Measurements from ENCODE around the gene KRT77.
"Not testable (repeated sequence)": the region's sequence is repeated elsewhere in the genome, so short reads cannot be mapped to it uniquely, and the experiment has no call there.

The KRT77 gene

DNA sequence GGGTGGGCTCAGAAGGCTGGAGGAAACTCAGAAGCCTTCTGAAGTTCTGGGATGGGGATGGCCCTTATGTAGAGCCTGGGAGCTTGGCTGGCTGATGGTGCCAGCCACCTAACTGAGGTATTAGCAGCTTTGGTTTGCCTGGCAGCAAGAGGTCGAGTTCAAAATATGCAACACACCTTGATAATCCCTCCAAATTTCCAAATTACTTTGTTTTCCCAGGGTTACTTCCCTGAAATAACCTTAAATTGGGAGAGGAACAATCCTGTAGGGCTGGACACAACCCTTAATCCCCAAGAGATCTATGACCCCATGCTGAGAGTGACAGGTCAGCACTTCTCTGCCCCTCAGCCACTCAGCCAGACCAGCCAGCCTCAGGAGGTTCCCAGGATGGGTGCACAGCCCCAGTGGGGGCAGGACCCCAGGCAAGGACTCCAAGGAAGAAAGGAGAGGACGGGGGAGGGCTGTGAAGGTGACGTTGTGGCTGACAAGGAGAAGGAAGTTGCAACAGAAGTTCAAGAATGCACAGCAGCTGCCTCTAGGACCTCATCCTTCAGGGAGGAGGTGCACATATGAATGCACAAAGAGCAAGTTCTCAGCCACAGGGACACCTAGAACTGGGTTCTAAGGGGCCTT, 18.6 kb upstream of the KRT77 start:
- no peak for DNase-seq

DNA sequence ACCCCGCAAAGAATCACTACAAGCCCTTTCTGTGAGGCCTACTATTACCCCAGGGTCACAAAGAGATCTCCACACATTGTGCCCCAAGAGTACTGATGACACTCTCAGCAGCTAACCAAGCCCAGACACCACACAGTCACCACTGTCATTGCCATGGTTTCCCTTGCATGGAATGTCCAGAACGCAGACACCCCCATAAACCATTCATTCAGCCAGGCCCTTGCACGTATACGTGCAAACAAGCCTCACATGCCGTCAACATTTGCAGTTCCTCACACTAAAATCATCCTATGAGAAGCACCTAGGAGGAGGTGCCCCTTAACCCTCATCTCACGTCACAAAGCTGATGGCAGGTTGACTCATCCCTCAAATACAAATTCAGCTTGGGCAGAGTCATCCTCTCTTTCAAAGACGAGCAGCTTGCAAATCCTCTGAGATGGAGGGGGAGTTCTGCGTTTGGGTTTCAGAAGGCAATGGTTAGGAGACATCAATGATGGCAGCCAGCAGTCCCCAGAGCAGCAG, 17.1 kb upstream of the KRT77 start:
- DNase-seq, result no peak

DNA sequence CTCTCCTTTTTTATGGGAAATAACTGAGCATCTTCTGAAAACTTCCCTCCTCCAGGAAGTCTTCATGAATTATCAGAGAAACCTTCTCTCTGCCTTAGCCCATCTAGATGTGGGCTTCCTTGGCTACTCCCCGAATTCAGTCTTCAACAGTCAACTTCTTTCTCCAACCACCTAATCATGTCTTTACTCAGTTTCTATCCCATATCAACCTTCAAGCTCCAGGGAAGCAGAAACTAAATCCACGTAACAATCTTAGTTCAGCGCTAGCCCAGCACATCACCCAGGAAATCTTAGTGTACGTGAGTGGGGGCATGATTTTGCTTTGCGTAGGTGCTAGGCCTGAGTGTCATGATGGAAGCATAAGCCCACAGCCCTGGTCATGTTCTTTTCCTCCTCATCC, 12.7 kb upstream of the KRT77 start:
- DNase-seq, result no peak

DNA sequence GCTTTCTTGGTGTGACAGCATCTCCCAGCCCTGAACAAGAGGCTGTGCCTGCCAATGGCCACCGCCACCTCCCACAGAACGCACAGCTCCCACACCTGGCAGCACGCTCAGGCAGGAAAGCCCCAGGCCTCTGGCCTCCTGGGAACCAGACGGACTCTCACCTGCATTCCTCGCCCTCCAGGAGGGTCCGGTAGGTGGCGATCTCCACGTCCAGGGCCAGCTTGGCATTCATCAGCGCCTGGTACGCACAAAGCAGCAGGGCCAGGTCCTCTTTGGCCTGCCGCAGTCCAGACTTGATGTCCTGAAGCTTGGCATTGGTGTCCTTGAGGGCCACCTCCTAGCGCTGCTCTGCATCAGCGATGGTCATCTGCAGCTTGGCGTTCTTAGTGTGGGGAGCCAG, 12.1 kb upstream of the KRT77 start:
- DNase-seq, result no peak

DNA sequence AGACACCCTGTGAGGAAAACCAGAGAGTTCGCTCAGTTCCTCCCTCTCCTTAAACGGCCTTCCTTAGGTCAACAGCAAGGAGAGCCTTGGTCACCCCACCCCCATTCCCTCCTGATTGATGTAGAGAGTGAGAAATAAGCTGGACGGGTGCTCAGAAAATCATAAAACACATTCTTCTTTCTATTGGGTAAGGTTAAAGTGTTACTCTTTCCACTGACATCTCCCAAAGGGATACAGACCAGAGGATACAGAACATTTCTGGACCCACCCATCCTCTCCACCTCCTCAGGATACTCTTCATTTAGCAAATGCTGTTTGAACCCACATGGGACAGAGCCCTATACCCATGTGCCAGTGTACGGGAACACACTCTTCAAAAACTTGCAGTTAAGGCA, 11.6 kb upstream of the KRT77 start:
- no peak for DNase-seq

GRCh38 chr12:52713960-52714886, 10.9 kb upstream of the KRT77 start:
- DNase-seq, result no peak

- not testable (repeated sequence) for DNase-seq
These were observed 8.8 kb upstream of the KRT77 start for GRCh38 chr12:52712122-52712521.

DNA sequence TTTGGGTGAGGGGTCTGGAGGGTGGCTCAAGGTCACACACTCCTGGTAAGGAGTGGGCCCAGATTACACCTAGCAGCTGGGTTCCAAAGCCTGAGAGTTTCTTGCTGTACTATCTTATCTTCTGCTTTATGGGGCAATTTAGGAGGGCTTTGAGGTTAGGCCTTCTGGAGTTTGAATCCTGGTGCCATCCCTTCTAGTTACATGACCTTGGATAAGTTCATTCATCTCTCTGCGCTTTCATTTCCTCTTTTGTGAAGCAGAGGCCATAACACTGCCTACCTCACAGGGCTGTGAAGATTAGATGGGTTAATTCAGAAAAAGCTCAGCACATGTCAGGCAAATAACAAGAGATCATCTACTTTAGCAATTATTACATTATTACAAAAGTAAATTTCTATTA, 7.4 kb upstream of the KRT77 start:
- DNase-seq, result no peak

- DNase-seq, result no peak
These were observed 4.7 kb upstream of the KRT77 start for GRCh38 chr12:52708010-52708409.

DNA sequence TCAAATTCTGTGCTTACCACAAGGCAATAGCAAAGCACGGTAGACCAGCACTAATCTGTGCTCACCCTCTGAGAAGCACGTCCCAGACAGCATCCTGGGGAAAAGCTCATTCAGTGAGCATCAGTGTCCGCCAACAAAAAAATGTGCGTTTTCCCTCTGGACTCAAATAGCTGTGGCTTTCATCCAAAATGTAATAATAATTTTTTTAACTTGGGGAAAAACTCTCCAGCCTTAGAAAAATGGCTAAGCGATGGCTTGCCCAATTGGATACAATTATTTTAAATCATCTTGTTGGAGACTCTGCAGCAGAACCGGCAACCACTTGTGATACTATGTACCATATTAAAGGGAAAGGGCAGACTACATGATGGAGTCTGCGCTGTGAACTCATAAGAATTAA, 1.1 kb upstream of the KRT77 start:
- no peak for DNase-seq

- no peak for DNase-seq
These were observed 554 bp upstream of the KRT77 start for GRCh38 chr12:52703878-52704277.

GRCh38 chr12:52702338-52702737, 986 bp downstream of the KRT77 start:
- DNase-seq, result no peak

- DNase-seq, result no peak
These were observed 2.0 kb downstream of the KRT77 start for GRCh38 chr12:52701281-52701680.

DNA sequence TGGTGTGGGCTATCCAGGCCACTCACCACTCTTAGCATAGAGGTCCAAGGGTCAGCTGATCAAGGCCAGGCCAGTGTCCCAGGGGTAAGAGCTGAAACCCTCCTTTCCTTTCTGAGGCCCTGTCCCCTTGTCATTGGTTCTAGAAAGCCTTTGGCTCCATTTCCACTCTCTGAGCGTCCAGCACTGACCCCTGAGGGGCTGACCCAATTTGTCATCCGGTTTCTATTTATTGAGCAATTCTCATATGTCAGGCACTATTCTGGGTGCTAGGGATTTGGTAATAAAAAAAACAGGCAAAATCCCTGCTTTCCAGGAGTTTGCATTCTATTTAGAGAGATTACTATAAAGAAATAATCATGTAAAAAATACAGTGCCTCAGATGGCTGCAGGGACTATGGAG, 3.4 kb downstream of the KRT77 start:
- no peak for DNase-seq

GRCh38 chr12:52699373-52699772, 4.0 kb downstream of the KRT77 start:
- no peak for DNase-seq

DNA sequence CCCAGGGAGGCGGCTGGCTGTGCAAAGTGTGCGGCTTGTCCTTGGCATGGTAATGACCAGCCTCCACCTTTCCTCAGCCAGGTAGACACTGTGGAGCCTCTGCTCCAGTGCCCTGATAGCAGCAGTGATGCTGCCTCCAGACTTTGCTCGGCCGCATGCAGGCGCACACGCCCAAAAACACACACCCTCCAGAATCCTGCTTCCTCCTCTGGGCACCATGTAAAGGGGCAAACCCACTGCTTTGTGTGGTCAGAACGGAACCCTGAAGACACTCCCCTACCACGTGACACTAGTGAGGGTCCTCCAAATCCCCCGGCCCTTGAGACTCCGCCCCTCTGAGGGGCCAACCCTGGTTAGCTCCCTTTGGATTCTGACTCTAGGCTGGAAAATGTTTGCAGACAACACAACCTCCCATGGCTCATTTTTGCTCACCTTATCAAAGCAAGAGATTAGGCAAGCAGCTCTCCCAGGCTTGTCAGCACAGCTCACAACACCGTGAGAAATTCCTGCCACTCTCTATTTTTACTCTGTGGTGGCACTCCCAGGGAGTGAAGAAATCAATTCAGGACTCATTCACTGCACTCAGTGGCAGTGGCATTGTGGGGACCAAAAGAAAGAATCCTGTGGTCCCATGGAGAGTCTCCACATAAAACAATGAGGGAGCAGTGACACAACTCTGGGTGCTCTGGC, 4.5 kb downstream of the KRT77 start:
- no peak for DNase-seq

GRCh38 chr12:52697058-52697582, 6.2 kb downstream of the KRT77 start:
- DNase-seq, result no peak

DNA sequence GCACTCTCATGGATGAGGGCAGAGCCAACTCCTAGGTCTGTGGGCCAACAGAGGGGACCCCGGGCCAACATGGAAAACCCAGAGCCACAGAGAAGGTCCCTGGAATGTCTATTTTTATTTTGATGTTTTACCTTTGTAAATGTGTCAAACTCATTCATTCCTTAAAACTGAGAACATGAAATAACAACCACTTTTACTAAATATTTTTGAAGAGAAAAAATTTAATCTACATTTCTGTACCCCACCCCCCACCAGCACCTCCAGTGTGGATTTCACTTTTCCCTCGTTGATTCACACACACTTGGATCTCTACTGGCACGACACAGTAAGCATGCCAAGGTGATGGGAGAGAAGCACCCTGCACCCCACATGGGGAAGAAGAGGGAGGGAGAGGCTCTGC, 6.7 kb downstream of the KRT77 start:
- DNase-seq, result no peak

DNA sequence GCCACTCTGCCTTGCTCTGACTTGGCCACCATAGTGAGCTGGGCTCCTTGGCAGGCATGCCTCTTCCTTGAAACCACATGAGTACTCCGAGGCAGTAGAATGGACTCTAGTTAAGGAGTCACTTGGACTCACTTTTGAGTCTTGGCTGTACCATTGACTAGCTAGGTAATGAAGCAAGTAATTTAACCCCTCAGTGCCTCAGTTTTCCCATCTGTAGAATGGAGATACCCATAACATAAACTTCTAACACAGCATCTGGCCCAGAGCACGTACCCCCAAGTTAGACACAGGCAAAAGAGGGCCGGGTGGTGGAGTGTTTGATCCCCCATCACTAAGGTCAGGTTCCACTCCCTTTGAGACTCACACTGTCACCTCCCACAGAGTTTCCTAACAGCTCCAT, 8.3 kb downstream of the KRT77 start:
- DNase-seq, result no peak

DNA sequence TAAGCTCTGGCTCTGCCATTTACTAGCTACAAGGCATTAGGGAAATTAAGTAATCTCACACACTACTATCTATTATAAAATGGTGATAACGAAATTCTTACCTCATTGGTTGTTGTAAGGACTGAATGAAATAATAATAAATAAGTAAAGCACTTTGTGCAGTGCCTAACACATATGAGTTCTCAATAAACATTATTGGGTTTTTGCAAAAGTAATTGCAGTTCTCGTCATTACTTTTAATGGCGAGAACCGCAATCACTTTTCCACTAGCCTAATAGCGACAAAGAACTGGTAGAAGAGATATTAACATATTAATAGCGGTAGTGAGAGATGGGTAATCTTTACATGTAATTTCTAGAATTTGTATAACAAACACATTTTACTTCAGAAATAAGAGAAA, 9.2 kb downstream of the KRT77 start:
- no peak for DNase-seq

- DNase-seq, result no peak
These were observed 10.1 kb downstream of the KRT77 start for GRCh38 chr12:52693261-52693660.

- no peak for DNase-seq
These were observed 11.1 kb downstream of the KRT77 start for GRCh38 chr12:52692254-52692653.

- DNase-seq, result no peak
These were observed 11.5 kb downstream of the KRT77 start for GRCh38 chr12:52691841-52692150.
